ENCODE measurements around the gene LIFR.

DNA sequence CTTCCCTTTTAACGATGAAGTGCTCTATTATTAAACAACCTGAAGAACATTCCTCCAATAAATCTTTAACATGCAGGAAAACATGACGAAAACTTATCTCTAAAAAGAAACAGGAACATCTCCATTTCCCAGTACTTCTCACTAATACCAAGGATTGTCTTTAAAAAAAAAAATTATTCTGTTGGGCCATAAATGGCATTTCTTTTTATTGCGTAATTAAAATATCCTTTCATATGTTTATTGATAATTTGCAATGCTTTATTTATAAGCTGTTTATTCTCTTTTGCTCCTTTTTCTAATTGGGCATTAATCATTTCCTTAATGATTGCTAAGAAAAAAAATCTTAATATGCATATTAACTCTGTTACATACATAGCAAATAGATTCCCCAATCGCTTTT is 18.9 kb downstream of the LIFR start:
- no peak for TF ChIP-seq CTCF (IDR thresholded peaks at IDR 0.05; ENCODE audit: poor library complexity, severe bottlenecking)
- TF ChIP-seq TAF1 (IDR thresholded peaks at IDR 0.05; ENCODE audit: low read depth), result no peak
- no peak for TF ChIP-seq EZH2 (IDR thresholded peaks at IDR 0.05; ENCODE audit: borderline replicate concordance, insufficient read depth, low read length, poor library complexity, severe bottlenecking)
- TF ChIP-seq POLR2AphosphoS5 (IDR thresholded peaks at IDR 0.05), result no peak
- no peak for TF ChIP-seq SMC3 (conservative IDR thresholded peaks at IDR 0.05; ENCODE audit: poor library complexity)

All from neural cell (in vitro differentiated cells).